Stimulated activated CD8-positive, alpha-beta memory T cell treated with anti-CD3 and anti-CD28 coated beads, Interleukin-2, amount 100 ng/mL, for 48 hours (primary cell): ENCODE measurements around the gene NT5C.
"Not testable (repeated sequence)": the region's sequence is repeated elsewhere in the genome, so short reads cannot be mapped to it uniquely, and the experiment has no call there.

ENCODE experiments used
- DNase-seq, 2 donors: peaks; one replicate each; pipeline ENCODE4 v3.0.0-alpha.2; 2020; ENCODE audit warnings: low read depth in 2 of 2

Gene NT5C

DNA sequence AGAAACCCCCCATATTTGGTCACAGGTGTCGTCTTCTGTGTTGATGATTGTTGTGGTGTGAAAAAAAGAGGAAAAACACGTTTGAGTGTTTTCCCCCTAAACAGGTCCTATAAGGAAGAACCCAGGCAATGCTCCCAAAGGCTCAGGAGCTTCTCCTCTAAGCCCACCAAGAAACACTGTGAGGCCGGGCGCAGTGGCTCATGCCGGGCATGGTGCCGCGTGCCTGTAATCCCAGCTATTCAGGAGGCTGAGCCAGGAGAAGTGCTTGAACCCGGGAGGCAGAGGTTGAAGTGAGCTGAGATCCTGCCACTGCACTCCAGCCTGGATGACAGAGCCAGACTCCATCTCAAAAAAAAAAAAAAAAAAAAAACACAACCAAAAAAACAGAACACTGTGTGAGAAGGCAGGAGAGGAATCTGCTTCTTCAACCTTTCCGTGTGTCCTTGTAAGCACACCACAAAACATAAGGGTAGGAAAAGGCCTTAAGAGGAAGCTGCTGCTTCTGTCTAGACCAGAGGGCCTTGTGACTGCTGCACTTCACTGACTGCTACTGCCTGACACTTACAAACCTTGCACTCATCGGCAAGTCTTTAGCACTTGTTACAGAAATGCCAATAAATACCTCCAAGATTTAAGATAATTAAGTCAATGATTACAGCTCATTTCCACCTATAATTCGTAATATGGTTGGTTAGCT, 13.4 kb upstream of the NT5C start:
- no peak for DNase-seq

DNA sequence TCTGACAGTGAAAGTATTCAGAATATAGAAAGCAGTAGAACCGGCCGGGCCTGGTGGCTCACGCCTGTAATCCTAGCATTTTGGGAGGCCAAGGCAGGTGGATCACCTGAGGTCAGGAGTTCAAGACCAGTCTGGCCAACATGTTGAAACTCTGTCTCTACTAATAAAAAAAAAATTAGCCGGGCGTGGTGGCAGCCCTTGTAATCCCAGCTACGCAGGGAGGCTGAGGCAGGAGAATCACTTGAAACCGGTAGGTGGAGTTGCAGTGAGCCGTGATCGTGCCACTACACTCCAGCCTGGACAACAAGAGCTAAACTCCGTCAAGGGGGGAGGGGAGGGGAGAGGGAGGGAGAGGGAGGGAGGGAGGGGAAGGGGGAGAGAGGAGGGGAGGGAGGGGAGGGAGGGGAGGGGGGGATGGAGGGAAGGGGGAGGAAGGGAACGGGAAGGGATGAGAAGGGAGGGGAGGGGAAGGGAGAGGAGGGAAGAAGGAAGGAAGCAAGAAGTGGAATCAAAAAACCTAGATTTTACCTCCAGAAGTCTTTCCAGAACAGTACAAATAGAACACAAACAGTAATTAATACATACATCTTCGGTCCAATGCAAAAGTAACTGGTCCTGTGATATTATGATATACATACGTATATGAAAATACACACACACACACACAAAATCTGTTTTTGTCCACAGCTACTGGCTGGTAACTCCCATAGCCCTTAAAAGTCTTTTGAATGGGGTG, 10.9 kb upstream of the NT5C start:
- DNase-seq, result no peak

DNA sequence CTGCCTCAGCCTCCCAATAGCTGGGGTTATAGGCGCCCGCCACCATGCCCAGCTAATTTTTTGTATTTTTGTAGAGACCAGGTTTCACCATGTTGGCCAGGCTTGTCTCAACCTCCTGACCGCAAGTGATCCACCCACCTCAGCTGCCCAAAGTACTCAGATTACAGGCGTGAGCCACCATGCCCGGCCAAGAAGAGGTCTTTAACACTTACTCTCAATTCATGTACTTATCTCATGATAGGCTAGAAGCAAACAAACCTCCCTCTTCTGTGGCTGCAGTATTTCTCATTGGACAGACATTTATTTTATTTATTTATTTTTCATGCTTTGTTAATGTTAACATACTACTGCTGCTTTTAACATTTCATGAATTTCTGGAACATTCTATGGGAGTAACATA, 7.0 kb upstream of the NT5C start:
- no peak for DNase-seq

DNA sequence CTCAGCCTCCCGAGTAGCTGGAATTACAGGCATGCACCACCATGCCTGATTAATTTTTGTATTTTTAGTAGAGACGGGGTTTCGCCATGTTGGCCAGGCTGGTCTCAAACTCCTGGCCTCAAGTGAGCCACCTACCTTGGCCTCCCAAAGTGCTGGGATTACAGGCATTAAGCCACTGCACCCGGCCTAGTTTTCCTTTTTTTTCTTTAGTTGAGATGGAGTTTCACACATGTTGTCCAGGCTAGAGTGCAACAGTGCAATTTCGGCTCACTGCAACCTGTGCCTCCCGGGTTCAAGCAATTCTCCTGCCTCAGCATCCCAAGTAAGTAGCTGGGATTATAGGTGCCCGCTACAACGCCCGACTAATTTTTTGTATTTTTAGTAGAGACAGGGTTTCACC, 6.2 kb upstream of the NT5C start:
- not testable (repeated sequence) for DNase-seq

DNA sequence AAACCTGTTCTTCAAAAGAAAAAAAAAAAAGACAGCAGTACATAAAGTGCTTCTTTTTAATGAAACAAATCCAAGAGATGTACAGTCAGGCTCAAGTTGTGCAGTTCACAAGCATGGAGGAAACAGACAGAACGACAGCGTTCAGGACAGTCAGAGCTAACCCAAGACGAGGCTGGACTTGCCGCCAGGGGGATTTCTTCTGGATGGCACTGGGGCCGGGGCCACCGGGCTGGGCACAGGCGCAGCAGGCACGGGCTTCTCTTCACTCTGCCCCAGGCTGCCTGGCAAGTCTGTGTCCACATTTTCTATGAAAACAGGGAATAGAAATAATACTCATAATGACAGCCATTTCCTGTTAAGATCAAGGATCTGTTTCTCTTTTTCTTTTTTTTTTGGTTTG, 4.4 kb upstream of the NT5C start:
- no peak for DNase-seq

DNA sequence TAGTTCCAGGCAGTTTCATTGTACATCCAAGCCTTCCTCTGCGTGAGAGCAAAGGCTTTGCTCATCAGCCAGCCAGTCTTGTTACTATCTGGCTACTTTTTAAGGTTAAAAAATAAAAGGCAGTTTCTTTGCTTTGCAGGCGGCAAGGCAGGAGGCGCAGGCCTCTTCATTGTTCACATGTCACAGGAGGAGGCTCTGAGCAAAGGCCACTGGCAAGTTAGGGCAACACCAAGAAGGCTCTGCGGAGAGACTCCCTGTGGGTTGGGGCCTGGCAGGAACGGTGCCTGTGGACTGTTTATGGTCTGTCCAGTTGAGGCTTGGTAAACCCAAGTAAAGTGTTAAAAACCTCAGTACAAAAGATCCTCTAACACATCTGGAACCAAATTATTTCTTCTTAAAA, 3.9 kb upstream of the NT5C start:
- no peak for DNase-seq

DNA sequence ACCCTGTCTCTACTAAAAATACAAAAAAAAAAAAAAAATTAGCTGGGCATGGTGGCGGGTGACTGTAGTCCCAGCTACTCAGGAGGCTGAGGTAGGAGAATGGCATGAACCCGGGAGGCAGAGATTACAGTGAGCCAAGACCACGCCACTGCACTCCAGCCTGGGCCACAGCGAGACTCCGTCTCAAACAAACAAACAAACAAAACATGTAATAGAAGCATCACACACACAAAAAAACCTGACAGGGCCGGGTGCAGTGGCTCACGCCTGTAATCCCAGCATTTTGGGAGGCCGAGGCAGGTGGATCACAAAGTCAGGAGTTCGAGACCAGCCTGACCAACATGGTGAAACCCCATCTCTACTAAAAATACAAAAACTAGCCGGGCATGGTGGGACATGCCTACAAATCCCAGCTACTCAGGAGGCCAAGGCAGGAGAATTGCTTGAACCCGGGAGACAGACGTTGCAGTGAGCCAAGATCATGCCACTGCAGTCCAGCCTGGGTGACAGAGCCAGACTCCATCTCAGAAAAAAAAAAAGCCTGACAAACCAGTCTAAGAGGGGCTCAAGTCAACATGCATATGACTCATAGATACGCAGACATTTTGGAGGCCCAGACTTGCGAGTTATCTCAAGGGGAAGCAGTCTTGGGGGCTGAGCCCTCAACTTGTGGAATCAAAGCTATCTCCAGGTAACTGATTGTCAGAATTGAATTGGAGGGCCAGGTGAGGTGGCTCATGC, 2.2 kb upstream of the NT5C start:
- DNase-seq, result not testable (repeated sequence)

DNA sequence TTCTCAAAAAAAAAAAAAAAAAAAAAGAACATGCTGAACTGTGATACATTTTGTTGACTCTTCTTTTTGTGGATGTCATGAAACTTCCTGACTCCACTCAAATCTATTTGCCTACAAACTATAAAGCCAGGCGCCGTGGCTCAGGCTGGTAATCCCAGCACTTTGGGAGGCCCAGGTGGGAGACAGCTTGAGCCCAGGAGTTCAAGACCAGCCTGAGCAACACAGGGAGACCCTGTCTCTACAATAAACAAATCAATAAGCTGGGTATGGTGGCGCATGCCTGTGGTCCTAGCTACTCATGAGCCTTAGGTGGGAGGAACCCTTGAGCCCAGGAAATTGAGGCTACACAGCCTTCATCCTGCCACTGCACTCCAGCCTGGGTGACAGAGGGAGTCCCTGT, 1.5 kb upstream of the NT5C start:
- DNase-seq, result no peak

DNA sequence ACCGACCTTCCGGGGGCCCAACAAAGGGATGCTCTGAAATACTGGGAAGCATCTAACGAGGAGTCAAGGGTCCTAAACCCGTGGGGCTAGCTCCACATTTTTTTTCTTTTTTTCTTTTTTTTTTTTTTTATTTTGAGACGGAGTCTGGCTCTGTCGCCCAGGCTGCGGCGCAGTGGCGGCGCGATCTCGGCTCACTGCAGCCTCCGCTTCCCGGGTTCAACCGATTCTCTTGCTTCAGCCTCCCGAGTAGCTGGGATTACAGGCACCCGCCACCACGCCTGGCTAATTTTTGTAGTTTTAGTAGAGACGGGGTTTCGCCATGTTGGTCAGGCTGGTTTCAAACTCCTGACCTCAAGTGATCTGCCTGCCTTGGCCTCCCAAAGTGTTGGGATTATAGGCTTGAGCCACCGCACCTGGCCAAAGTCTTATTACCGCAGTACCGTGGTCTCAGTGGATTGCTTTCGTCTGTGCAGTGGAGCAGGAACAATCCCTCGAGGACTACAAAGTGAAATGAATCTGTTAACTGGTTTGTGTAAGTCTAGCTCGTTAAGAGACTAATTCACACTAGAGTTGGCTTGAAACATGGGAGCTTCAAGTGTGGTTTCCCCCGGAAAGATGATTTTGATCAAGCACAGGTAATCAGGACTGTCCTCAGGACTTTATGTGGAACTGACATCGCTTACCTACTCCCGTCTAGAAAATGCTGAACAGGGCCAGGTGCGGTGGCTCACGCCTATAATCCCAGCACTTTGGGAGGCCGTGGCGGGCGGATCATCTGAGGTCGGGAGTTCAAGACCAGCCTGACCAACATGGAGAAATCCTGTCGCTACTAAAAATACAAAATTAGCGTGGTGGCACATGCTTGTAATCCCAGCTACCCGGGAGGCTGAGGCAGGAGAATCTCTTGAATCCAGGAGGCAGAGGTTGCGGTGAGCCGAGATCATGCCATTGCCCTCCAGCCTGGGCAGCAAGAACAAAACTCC, 767 bp upstream of the NT5C start:
- not testable (repeated sequence) for DNase-seq

DNA sequence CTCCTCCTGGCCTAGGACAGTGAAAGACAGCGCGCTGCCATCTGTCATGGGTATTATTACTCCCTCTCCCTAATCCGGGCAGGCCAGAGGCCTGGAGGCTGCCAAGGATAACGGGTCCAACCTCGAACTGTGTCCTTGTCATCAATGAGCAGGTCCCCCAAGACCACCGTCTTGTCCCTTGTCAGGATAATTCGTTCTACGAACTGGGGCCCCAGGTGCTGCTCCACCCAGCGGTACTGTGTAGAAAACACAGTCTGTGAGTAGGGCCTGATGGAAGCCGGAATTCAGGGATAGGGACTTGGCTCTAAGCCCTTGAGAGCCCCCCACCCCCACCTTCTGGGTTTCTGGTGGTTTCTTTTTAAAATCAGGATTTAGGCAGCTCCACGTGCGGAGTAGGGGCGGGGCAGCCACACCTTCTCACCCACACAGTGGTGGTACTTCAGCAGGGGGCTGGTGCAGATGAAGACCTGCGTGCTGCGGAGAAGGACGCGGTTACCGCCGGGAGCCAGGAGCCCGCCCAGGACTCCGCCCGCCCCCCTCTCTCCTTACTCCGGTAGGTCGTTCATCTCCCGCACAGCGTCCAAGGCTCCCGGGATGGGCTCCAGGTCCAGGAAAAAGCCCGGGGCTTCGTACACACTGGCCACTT, 787 bp downstream of the NT5C start:
- DNase-seq, result peak in 1 of 2 donors; percentile 39

DNA sequence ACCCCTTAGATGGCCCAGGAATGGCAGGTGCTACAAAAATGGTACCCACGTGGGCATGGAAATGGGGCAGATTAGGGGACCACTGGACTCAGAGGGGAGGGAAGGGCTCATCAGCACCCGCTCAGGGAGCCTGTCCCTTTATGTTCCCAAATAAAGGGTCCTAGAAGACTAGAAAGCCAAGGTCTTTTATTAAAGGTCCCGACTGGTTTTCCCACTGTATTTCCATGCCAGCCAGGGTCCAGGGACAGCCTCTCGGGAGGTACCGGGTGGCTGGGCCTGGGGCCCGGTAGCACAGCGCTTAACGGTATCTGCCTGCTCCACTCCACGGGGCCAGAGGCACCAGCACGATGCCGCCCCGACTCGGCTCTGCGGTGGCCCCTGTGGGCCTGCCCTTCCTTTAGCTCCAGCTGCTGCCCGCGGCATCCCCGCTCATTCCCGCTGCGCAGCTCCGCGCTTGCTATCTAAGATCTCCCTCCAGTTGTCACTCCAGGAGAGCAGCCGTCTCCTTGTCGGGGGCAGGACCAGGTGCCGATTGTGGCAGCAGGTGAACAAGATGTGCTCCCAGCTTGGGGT, 1.4 kb downstream of the NT5C start:
- no peak for DNase-seq

DNA sequence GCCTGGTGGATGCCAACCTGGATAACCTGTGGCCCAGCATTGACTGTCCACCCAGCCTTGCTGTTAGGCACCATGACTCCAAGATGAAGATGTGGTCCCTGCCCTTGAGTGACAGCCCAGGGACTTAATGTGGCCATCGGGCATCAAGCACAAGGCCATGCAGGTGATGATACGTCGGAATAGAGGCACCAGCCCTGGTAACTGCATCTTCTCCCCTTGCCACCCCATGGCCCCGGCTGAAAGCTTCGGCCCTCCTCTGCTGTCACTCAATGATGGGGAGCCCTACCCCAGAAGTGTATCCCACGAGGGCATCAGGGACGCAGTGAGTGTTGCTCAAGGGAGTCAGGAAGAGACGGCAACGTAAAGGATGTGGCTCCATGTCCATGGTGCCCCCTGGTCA, 2.0 kb downstream of the NT5C start:
- no peak for DNase-seq

DNA sequence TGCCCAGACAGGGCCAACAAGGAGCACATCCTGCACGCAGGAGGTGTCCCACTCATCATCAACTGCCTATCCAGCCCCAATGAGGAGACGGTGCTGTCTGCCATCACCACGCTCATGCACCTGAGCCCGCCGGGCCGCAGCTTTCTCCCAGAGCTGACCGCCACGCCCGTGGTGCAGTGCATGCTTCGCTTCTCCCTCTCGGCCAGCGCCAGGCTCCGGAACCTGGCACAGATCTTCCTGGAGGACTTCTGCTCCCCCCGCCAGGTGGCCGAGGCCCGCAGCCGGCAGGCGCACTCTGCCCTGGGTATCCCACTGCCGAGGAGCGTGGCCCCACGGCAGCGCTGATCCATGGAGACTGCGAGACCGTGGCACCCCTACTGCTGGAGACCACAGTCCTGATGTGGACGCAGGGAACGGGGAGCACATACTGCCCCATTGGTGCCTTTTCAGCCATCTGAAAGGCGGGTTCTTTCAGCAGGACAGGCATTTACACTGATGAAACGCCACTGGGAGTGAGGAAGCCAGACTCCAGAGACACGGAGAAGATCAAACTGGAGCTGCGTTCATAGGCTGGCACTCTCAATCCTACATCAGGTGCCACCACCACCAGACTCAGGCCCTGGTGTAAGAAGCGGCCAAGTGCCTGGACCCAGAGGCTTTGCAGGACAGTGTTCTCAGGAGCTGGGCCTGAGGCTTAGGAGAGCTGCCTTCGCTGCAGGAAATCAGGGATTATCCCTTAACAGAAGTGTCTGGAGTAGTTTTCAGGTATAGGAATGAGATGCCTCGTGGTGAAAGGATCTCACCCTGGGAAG, 2.6 kb downstream of the NT5C start:
- no peak for DNase-seq

DNA sequence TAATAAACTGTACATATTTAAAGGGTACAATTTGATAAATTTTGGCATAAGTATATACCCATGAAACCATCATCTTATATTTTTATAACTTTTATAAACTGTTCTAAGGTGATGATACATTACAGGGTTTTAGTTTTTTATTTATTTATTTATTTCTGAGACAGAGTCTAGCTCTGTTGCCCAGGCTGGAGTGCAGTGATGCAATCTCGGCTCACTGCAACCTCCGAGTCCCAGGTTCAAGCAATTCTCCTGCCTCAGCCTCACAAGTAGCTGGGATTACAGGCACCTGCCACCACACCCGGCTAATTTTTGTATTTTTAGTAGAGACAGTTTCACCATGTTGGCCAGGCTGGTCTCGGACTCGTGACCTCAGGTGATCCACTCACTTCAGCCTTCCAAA, 3.6 kb downstream of the NT5C start:
- DNase-seq, result not testable (repeated sequence)

DNA sequence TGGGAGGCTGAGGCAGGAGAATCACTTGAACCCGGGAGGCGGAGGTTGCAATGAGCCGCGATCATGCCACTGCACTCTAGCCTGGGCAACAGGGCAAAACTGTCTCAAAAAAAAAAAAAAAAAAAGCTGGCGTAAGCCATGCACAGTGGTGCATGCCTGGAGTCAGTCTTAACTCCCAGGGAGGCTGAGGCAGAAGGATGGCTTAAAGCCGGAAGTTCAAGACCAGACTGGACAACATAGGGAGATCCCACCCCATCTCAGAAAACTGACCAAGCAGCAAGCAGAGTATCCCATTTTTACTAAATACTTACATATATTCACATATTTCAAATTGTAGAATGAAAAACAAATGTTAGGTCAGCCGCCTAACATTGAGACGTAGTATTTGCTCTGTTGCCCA, 4.6 kb downstream of the NT5C start:
- no peak for DNase-seq

DNA sequence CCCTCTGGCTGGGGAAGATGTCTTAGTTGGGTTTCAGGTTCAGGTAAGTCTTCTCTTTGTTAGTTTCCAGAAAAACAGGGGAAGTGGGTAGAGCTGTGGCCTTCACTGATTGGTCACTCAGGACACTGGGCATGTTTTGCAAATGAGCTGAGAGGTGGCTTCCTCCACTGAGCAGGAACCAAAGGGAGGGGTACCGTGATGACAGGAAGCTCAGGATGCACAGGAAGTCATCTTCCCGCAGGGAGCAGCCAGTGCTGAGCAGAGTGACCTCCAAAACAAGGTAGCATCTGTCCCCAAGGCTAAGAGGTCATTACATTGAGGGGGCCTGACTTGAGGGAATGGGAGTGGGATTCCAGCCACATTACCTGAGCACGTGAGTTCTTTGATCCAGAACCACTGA, 5.6 kb downstream of the NT5C start:
- DNase-seq, result no peak

DNA sequence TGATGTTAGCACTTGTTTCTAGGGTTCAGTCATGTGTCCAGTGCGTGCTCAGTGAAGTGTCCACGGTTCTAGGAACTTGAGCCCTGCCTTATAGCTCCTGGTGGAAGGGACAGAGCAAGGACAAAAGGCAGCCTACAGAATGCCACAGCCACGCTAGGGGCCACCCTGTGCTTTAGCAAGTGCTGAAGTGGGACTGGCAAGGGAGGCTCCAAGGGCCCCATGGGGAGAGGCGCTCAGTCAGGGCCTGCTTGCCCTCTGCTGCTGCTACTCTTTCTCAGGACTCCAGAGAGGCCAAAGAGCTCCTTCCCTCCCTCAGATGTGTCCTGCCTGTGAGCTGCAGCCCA, 6.8 kb downstream of the NT5C start:
- no peak for DNase-seq

DNA sequence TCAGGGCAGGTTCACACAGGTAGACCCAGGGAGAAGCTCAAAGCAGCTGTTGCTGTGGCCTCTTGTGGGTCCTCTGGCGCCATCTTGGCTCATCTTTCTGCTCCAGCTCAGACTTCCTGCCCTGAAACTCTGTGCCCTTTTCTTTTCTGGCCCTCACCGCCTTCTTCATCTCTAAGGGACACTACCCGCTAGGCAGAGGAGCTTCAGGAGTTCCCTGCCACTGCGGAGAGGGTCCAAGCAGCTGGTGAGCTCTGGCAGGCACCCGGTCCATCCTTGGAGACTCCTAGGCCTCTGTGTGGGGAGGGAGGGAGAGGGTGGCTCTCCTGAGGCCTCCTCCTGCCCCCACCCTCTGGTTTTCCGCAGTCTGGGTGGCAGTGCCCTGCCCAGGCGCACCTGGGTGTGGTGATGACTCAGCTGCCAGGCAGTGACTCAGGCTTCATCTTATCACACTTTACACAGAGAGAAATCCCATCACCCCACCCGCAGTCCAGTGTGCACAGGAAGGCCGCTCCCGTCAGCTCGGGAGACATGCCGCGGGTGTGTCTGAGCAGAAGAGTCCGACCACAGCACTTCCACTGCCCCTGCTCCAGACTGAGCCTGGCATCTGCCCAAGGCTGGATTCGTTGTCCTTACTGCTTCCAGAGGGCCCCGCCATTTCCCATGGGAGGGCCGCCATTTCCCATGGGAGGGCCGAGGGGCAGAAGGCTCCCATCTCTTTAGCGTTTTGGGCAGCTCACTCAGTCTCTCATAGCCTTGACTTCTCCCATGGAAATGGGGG, 7.3 kb downstream of the NT5C start:
- DNase-seq, result peak in 1 of 2 donors; percentile 43

DNA sequence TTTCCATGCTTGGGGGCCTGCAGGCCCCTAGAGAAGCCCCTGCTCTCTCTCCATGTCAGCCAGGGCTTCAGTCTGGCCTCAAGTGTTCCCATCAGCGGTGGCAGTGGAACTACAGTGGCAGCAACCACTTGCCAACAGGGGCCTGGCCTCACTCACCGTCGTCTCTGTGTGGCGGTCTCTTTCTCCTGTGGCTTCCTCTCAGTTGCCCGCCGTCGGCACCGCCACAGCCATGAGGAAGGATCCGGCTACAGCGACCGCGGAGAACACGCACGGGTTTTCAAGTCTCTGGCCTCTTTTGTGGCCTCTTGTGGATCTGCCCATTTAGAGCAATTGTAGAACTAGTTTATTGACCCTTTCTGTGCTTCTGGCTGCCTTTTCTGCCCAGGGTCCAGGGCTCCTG, 13.2 kb downstream of the NT5C start:
- no peak for DNase-seq
